Activated CD4-positive, alpha-beta T cell treated with anti-CD3 and anti-CD28 coated beads, Interleukin-2, Interleukin-4, amounts not matched to agents 100 ng/mL and 50 ng/mL, durations not matched to agents 16 hours and 8 hours (primary cell): ENCODE data around the gene WDR88.
"Not testable (repeated sequence)": the region's sequence is repeated elsewhere in the genome, so short reads cannot be mapped to it uniquely, and the experiment has no call there.

Experiments used
- DNase-seq: peaks from one replicate; pipeline ENCODE4 v3.0.0-alpha.2; 2020; ENCODE audit warnings: low spot score

WDR88 gene

DNA sequence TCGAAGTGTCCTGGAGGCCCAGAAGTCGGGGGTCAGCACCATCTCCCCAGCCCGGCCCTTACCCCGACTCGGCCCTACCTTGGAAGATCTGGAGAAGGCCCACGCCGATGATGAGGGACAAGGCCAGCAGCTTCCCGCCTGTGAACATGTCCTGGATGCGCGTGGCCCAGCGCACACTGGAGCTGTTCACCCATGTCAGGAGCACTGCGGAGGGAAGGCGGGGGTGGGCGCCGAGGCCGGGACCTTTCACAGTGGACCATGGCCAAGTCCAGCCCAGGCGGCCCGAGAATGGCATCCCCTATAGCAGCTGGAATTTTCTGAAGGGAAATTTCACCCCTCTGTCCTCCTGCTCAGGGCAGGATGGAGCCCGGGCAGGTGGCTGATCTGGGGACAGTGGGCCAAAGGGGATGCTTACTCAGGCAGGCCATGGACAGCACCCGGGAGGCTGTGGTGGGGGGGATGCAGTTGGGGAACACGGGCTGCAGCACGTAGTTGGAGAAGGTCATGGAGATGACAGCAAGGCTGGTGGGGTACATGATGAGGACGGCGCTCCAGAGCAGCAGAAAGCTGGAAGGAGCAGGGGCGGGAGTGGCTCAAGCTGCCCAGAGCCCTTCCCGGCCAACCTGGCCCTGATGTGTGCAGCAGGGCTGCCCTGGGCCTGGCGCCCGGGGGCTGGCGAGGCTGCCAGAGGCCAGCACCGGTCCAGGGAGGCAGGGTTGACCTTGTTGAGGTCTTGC is 80.7 kb downstream of the WDR88 start:
- DNase-seq, result no peak

DNA sequence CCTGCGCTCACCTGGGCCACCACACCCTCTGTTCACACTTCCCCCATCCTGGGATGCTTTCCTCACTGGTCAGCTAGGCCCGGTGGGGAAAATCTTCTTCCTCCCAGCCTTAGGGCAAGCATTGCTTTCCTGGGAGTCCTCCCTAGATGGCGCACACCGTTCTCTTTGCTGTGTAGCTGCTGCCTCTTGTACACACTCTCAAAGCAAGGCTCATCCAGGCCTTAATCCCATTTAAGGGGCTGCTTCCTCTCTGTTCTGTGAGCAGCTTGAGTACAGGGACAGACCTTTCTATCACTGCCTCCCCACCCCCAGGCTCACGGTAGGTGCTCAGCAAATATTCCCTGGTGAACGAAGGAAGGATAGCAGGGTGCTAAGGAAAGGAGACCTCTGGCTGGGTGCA is 82.7 kb downstream of the WDR88 start:
- no peak for DNase-seq

DNA sequence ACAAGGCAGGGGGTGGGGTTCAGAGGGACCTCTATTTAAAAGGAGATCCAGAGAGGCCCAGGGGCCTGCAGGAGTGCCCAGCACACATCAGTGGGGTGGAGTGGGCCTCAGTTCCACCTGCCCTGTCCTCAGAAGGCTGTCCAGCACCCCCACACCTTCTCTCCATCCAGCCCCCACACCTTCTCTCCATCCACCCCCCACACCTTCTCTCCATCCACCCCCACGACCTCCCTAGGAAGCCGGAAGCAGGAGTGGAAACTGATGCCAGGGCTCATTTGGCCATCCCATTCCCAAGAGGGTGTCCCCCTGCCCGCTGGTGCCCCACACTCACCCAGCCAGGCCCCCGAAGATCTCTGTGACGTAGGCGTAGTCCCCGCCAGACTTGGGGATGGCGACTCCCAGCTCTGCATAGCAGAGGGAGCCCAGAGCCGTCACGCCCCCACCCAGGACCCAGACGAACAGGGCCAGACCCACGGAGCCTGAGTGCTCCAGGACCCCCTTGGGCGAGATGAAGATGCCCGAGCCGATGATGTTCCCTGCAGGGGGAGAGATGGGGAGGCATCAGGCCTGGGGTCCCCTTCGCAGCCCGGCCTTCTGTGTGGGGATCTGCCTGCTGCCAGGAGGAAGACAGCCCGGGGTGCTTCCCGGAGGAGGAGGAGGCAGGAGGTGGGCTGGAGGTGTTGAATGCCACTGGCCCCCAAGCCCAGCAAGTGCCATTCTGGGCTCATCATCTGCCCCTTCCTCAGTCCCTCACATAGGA is 83.7 kb downstream of the WDR88 start:
- no peak for DNase-seq

DNA sequence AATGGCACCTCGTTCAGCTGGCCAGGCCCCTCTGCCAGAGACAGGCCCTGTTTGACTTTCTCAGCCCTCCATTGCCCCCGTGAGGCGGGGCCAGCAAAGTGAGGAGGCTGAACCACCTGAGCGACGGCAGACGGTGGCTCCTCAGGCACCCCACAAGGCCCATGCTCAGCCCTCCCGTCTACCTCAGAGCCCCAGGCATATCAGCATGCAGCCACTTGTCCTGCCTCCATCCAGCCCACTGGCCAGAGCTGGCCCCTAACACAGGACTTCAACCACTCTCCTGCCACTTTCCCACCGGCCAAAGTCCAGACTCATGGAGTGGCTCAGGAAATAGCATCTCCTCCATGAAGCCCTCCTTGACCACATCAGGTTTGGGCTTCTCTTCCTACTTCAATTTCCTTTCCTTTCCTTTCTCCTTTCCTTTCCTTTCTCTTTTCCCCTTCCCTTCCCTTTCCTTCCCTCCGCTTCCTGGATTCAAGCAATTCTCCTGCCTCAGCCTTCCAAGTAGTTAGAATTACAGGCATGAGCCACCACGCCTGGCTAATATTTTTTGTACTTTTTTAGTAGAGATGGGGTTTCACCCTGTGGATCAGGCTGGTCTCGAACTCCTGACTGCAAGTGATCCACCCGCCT is 84.4 kb downstream of the WDR88 start:
- no peak for DNase-seq

DNA sequence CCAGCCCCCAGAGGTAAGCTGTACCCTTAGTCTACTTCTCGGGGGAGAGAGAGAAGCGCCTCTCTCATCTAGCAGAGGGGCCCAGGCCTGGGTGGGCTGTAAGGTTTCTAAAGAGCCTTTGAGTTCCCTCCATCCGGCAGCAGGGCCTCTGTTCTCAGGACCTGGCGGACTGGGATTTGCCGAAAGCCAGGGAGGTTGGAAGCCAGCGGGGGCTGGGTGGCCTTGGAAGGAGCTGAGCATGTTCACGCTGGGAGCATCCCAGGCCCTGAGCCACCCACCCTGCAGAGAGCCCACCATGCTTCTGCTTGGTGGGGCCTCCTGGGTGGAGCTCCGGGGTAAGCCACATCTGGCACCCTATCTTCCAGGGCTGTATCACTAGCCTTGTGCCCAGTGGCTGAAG is 86.0 kb downstream of the WDR88 start:
- no peak for DNase-seq

DNA sequence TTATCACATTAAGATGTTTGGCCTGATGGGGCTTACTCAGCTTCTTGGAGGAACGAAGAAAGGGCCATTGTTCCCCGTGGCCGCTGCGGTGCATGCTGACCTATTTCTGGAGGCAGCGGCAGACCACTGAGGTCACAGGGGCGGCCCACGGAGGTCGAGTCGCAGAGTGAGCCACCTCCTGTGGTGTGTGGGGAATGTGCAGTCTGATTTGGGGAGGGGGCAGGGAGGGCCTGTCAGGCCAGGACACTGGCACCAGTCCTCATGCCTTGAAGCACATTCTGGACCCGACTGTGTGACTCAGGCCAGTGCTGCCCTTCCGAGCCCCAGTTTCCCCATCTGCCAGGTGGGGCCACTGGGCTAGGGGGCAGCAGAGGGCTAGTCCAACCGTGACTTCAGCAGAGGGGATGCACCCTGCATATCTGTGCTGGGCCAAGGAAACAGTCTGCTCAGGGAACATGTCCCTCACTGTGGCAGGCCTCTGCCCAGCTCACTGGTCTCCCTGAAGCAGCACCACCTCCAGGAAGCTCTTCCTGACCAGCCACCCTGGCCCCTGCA is 87.4 kb downstream of the WDR88 start:
- no peak for DNase-seq

DNA sequence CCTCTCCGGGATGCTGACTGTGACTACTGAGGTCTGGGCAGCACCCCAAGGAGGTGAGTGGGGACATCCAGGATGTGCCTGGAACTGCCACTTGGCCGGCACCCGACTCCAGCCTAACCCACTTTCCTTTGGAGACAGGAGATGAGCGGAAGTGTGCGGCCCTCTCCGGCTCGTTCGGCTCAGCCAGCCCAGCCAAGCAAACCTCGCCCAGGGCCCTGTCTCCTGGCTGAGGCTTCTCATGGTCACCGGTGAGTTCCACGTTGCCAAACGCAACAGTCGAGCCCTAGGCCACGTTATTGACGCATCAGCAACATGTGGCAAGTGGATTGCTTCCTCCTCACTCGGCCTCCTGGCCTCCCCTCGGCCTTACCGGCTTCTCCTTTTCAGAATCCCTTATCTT is 88.2 kb downstream of the WDR88 start:
- DNase-seq, result no peak

DNA sequence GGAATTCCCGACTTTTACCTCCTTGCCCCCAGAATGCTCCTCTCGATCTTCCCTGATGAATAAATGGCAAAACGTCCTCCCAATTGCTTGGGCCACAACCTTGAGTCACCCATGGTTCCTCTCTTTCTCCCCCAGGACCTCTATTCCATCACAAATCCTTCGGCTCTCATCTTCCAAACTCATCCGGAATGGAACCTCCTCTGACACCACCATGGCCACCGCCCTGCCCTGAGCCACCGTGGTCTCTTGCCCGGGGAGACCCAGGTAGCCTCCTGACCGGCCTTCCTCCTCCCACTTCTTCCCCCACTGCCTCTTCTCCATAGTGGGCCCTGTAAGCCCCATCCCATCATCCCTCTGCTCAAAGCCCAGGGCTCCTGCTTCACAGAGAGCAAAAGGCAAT is 88.8 kb downstream of the WDR88 start:
- DNase-seq, result no peak

DNA sequence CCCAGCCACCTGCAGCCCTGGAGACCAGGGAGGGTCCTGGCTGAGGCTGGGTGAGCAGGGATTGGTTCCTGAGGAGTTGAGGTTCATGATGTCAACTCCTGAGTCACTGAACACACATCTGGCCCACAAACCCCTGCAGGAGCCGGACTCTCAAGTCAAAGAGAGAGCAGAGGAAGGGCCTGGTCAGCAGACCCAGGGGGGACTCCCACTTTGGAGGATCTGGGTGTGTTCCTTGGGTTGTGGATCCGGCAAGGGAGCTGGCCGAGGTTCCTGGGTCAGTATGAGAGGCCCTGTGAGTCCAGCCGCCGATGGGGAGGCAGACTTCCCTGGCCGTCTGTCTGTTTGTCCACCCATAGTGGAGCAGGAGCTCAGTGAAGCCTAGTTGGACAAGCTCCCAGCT is 89.7 kb downstream of the WDR88 start:
- no peak for DNase-seq

DNA sequence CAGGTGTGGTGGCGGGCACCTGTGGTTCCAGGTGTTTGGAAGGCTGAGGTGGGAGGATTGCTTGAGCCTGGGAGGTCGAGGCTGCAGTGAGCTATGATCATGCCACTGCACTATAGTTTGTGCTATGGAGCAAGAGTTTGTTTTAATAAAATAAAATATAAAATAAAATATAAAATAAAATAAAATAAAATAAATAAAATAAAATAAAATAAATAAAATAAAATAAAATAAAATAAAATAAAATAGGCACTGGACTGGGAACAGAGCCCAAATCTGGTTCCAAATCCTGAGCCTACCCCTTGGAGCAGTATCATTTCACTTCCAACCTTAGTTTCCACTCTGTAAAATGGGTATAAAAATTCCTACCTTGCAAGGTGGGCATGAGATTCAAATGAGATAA is 90.3 kb downstream of the WDR88 start:
- DNase-seq, result not testable (repeated sequence)

DNA sequence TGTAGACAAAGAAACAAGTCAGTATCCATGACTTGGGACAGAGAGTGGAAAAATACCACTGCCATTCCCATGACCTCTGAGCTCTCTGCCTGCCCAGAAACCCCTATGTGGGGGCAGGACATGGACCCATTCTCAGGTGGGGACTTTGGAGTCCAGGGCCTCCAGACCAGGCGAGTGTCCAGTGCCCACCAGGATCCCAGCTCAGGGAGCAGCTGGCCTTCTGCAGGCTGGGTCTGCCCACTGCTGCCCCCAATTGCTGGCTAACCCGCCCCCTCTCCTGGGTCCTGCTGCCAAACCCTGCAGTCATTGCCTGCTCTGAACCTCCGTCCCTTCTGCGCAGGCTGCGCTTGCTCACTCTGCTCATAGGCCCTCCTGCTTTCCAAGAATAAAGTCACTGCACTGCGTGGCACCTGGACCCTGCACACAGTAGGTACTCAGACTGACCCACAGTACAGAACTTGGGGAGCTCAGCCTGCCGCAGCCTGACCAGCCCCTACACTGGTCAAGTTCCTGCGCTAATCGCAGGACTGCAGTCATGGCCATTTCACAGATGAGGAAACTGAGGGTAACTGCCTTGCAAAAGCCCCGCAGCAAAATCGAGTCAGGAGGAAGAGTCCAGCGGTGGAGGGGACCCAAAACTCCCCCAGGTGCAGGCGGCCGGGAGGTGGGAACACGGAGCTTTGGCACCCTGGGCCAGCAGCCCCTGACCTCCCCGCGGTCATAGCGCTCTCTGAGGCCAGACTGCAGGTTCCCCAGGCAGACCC is 93.0 kb downstream of the WDR88 start:
- DNase-seq, result no peak
